Measurements from ENCODE around the gene CISH. TPM values are rescaled to one million over a fixed set of nuclear protein-coding genes. Genes with fewer than 3 reads are reported as not detected.

Gene CISH
- total and polyA plus RNA-seq, 9 of the 15 experiments (the other 6 are each of a cell fraction or from before 2014, with no cell fraction given): 1.7 to 47.7 (median 18.3) TPM

DNA sequence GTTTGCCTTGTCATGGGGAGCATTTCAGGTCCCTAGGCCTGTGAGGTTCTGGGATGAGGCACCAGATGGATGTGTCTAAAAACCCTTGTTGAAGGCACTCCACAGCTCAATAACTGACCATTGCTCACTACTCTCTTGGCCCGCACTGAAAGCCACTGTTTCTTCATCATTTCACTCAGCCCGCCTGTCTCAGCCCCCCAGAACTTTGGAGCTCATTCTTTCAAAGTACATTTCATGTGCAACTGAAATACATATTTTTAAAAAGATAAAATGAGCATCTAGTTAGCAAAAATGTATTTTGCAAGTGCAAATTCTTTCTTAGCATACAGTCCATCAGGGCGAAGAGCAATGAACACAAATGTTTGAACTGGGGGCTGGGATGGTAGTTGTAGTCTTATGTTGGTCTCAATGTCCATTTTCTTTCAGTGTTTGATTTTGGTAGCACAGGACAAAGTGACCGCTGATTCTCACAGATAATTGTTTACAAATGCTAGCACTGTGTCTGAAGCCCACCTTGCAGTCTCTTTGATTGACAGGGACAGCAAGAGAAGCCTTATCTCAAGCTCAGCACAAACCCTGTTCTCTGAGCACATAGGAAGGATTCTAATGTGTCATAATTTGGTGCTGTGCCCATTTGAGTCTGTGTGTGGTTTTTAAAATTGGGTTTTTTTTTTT is 22.7 kb downstream of the CISH start (continued):
- TF ChIP-seq, protein P1, sequence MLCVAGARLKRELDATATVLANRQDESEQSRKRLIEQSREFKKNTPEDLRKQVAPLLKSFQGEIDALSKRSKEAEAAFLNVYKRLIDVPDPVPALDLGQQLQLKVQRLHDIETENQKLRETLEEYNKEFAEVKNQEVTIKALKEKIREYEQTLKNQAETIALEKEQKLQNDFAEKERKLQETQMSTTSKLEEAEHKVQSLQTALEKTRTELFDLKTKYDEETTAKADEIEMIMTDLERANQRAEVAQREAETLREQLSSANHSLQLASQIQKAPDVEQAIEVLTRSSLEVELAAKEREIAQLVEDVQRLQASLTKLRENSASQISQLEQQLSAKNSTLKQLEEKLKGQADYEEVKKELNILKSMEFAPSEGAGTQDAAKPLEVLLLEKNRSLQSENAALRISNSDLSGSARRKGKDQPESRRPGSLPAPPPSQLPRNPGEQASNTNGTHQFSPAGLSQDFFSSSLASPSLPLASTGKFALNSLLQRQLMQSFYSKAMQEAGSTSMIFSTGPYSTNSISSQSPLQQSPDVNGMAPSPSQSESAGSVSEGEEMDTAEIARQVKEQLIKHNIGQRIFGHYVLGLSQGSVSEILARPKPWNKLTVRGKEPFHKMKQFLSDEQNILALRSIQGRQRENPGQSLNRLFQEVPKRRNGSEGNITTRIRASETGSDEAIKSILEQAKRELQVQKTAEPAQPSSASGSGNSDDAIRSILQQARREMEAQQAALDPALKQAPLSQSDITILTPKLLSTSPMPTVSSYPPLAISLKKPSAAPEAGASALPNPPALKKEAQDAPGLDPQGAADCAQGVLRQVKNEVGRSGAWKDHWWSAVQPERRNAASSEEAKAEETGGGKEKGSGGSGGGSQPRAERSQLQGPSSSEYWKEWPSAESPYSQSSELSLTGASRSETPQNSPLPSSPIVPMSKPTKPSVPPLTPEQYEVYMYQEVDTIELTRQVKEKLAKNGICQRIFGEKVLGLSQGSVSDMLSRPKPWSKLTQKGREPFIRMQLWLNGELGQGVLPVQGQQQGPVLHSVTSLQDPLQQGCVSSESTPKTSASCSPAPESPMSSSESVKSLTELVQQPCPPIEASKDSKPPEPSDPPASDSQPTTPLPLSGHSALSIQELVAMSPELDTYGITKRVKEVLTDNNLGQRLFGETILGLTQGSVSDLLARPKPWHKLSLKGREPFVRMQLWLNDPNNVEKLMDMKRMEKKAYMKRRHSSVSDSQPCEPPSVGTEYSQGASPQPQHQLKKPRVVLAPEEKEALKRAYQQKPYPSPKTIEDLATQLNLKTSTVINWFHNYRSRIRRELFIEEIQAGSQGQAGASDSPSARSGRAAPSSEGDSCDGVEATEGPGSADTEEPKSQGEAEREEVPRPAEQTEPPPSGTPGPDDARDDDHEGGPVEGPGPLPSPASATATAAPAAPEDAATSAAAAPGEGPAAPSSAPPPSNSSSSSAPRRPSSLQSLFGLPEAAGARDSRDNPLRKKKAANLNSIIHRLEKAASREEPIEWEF (CRISPR knock-in tag; IDR thresholded peaks at IDR 0.05): no peak

DNA sequence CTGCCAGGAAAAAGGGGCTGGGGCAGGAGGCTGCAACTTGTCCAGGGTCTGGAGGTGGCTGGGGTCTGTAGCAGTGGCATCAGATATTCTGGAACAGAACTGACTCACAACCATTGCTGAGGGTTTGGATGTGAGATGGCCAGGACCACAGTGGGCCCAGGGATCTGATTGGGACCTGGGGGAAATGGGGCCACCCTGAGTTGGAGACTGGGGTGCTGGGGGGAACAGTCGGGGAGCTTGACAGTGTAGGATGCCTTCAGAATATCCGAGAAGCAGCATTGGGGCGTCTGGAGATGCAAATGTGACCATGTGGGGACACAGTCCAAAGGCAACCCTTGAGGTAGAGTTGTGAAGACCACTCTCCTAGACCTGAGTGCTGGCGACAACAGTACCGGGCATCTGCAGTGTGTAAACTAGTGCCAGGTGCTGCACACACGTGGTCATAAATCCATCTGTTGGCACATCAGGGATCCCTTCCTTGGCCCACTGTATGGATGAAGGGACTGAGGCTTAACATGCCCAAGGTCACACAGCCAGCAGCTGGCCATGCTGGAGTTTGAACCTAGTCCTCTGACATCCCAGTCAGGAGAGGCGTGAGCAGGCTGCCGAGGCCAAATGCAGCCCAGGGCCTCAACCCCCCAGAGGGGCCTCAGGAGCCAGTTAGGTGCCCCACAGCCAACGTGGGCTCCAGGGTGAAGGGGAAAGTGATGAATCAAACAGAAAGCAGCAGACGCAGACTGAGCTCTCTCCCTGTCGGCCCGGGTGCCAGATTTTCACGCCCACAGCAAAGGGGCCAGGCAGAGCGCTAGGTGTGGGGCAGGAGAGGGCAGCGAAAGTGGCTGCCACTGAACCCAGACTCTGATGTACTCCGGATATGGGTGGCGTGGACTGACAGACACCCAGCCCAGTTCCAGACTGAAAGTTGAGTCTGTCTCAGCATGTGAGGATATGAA is 23.5 kb downstream of the CISH start:
- BruUV-seq (replicated peaks): no TSS peak
- Histone ChIP-seq H4K20me1 (replicated peaks; ENCODE audit: control insufficient read depth, insufficient read depth, low read length) (no peaks in the 10 kb centered on the region), H3K4me1 (replicated peaks in 1 of 2; ENCODE audit: control insufficient read depth in 2 of 2, insufficient read depth in 2 of 2, low read length in 2 of 2) (peaks cover 49 to 52% of the 10 kb centered on the region in 2 experiments), H2AFZ (ENCODE audit: low read depth, low read length) (no peak overlapping the region), H3K9me1 (ENCODE audit: control insufficient read depth, insufficient read depth, low read length) (no peaks in the 10 kb centered on the region), H3K9ac (ENCODE audit: insufficient read depth in 1 of 2, low read depth in 2 of 2, low read length in 2 of 2) (peak overlapping the region; percentile 18 to 66; a peak in 3 of 4 replicates), H3K4me2 (ENCODE audit: insufficient read depth, low read length) (no peak overlapping the region), H3K27ac (ENCODE audit: extremely low read depth, low read depth, low read length) (peak overlapping the region; percentile 93), H3K27me3 (ENCODE audit: control insufficient read depth in 2 of 2, insufficient read depth in 2 of 2, low read length in 2 of 2) (no peaks in the 10 kb centered on the region), H3K79me2 (ENCODE audit: control insufficient read depth, insufficient read depth, low read length) (no peaks in the 10 kb centered on the region), H3K4me3 (no peak overlapping the region), H3K36me3 (ENCODE audit: control insufficient read depth, insufficient read depth, low read length) (peaks cover 11% of the 10 kb centered on the region; the same call in 2 of the 3 replicates), H3K9me3 (replicated peaks; ENCODE audit: control insufficient read depth, insufficient read depth, low read depth, low read length) (no peaks in the 10 kb centered on the region)
- DNase-seq (ENCODE audit: extremely low read depth in 1 of 4, low spot score in 3 of 4) (no peak), FAIRE-seq (no peak), ATAC-seq (no peak)
- ChIA-PET POLR2A (interaction anchor here (0.6 to 5.3 kb wide), 10 partner anchors 10 to 910 kb away, joined by 3 to 44 read pairs (median 7); partner anchors contain the start of gene HEMK1), CTCF (ENCODE audit: low intra/inter-chr PET ratio) (no interaction called here)
- in situ Hi-C loops (cut with MboI) (no loop called here), intact Hi-C loops (cut with micrococcal nuclease) (no loop called here)
- WGBS (ENCODE audit: insufficient coverage, low coverage, missing lambda C conversion rate): 67% methylated on average over 10 of the region's 17 CpGs
- TF ChIP-seq ILK (tag; IDR thresholded peaks at IDR 0.05; ENCODE audit: borderline replicate concordance, low read depth) (no peak), ZNF316 (IDR thresholded peaks at IDR 0.05) (peak; percentile 30; the same call in 1 of the 2 replicates), C11orf30 (IDR thresholded peaks at IDR 0.05; ENCODE audit: low read depth) (peak; percentile 31; the same call in 1 of the 2 replicates), EP400 (IDR thresholded peaks at IDR 0.05) (no peak), NEUROD1 (IDR thresholded peaks at IDR 0.05; ENCODE audit: borderline replicate concordance, low read depth, low read length, partially characterized antibody) (no peak)

All from K562 (cell line).